Gastroesophageal sphincter (tissue), 3 donors: ENCODE data around the gene AUTS2.

ENCODE experiments used
- EP300 ChIP-seq: sonication (generic); formaldehyde crosslinking; IDR thresholded peaks from one replicate; pipeline ENCODE4 v1.6.1; 2017; ENCODE audit warnings: antibody characterized with exemption, mild to moderate bottlenecking
- POLR2A ChIP-seq, 2 donors: fragments of 450-650 bp; IDR thresholded peaks; one replicate each; pipeline ENCODE4 v1.6.1; 2017; ENCODE audit warnings: antibody characterized with exemption in 2 of 2, mild to moderate bottlenecking in 2 of 2, moderate library complexity in 1 of 2
- POLR2AphosphoS5 ChIP-seq: sonication (generic); formaldehyde crosslinking; IDR thresholded peaks from one replicate; pipeline ENCODE4 v1.6.1; 2017; ENCODE audit warnings: antibody characterized with exemption
- TF ChIP-seq, protein P1 (sequence below), 4 experiments: fragments of 200-600 bp in 2 of 4; fragments of 450-650 bp in 2 of 4; sonication (generic) in 1 of 4; IDR thresholded peaks; one replicate each; pipeline ENCODE4 v1.5.1; 2017 to 2019; ENCODE audit warnings: antibody characterized with exemption in 4 of 4, mild to moderate bottlenecking in 2 of 4, moderate library complexity in 2 of 4

DNA sequence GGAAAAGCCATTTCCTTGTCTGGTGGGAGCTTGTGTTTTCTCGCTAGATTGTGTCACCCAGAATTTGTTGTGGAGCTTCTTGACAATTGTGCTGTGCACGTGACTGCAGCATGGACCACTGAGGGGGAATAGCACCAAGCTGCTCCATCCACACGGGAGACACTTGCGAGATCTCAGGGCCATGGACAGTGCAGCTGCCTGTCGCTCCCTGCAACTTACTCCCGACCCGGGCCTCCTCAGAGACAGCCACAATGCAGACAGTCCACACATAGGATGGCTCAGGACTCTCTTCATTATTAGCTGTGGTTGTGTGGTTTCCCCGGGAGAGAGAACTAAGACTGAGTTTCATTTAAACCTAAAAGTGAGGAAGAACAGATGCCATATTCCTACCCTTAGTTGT, 860.5 kb downstream of the AUTS2 start:
- TF ChIP-seq POLR2A (IDR thresholded peaks at IDR 0.05) (no peak), EP300 (no peak), POLR2AphosphoS5 (no peak)
- TF ChIP-seq, protein P1, sequence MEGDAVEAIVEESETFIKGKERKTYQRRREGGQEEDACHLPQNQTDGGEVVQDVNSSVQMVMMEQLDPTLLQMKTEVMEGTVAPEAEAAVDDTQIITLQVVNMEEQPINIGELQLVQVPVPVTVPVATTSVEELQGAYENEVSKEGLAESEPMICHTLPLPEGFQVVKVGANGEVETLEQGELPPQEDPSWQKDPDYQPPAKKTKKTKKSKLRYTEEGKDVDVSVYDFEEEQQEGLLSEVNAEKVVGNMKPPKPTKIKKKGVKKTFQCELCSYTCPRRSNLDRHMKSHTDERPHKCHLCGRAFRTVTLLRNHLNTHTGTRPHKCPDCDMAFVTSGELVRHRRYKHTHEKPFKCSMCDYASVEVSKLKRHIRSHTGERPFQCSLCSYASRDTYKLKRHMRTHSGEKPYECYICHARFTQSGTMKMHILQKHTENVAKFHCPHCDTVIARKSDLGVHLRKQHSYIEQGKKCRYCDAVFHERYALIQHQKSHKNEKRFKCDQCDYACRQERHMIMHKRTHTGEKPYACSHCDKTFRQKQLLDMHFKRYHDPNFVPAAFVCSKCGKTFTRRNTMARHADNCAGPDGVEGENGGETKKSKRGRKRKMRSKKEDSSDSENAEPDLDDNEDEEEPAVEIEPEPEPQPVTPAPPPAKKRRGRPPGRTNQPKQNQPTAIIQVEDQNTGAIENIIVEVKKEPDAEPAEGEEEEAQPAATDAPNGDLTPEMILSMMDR (IDR thresholded peaks at IDR 0.05): no peak
